Adrenal gland (tissue), 12 donors: ENCODE data around the gene PLPPR2. TPM values are rescaled to one million over a fixed set of nuclear protein-coding genes. Genes with fewer than 3 reads are reported as not detected.

Source experiments
- DNase-seq, 7 donors: peaks; one replicate each; pipeline ENCODE4 v3.0.0-alpha.2; 2019 to 2020
- H3K27ac ChIP-seq, 5 donors: fragments of 200-600 bp; sonication (generic) in 4 of 5; 1 replicate in 3 of 5; 2 replicates in 2 of 5; pipeline versions ENCODE4 v1.5.1 to v1.8.0; 2016 to 2020; ENCODE audit warnings: mild to moderate bottlenecking in 1 of 5
- H3K27me3 ChIP-seq: fragments of 200-600 bp; 2 replicates; pipeline ENCODE4 v1.8.0; 2021
- H3K36me3 ChIP-seq, 2 donors: fragments of 200-600 bp; replicated peaks in 1 of 2; 1 replicate in 1 of 2; 2 replicates in 1 of 2; pipeline versions ENCODE4 v1.5.1 to v1.8.0; 2018 to 2022
- H3K4me1 ChIP-seq, 2 donors: fragments of 200-600 bp; replicated peaks in 1 of 2; 1 replicate in 1 of 2; 2 replicates in 1 of 2; pipeline versions ENCODE4 v1.5.1 to v1.8.0; 2018 to 2021
- H3K4me3 ChIP-seq, 4 donors: fragments of 200-600 bp; sonication (generic) in 3 of 4; one replicate each; pipeline ENCODE4 v1.5.1; 2016 to 2018
- H3K9me3 ChIP-seq, 3 donors: fragments of 200-600 bp; sonication (generic) in 1 of 3; replicated peaks in 1 of 3; 1 replicate in 2 of 3; 2 replicates in 1 of 3; pipeline versions ENCODE4 v1.5.1 to v1.8.0; 2016 to 2021
- POLR2A ChIP-seq, 2 donors: fragments of 450-650 bp; IDR thresholded peaks; one replicate each; pipeline ENCODE4 v1.6.1; 2017; ENCODE audit warnings: antibody characterized with exemption in 2 of 2, mild to moderate bottlenecking in 2 of 2, moderate library complexity in 1 of 2
- WGBS, 4 donors: extraction: QIAGEN DNeasy Blood & Tissue Kit in 2 of 4; methylation state at CpG; one replicate each; pipeline versions ENCODE4 v1.1.5 to v1.1.7; 2013 to 2017; 5-methylcytosine and 5-hydroxymethylcytosine counted together
- intact Hi-C, 2 donors: fragments of 100-400 bp; cut with DNase I; formaldehyde crosslinking; loops; one replicate each; pipeline versions ENCODE4 v1.14.1 to v1.15.0; 2022 to 2023
- polyA plus RNA-seq, 3 donors: library from polyadenylated mRNA; stranded (reverse); fragments of 200-250 nt in 2 of 3; fragments of 350-450 nt in 1 of 3; fragmentation: Illumina TruSeq in 1 of 3; extraction: RNeasy Lipid Tissue Mini Kit (QIAGEN cat#74804) in 1 of 3; gene quantifications; one replicate each; pipeline ENCODE4 v1.2.3, GENCODE V29; 2013 to 2014
- total RNA-seq, 9 donors: library from RNA; depleted of rRNA in 4 of 9; stranded (reverse); fragments of >200 nt in 4 of 9; fragments of 120-200 nt in 1 of 9; fragmentation: NEBNext Ultra II Directional in 1 of 9; extraction: Animal tissue kit (Norgen Biotek cat#: 25700) in 1 of 9; gene quantifications; one replicate each; pipeline versions ENCODE4 v1.1.0 to v1.2.4, GENCODE V29; 2013 to 2023
- TF ChIP-seq, protein P1 (sequence below), 6 experiments: fragments of 450-650 bp in 4 of 6; fragments of 200-600 bp in 2 of 6; sonication (generic) in 1 of 6; IDR thresholded peaks; 1 replicate in 5 of 6; 2 replicates in 1 of 6; pipeline versions ENCODE4 v1.5.1 to v1.8.0; 2016 to 2021; ENCODE audit warnings: antibody characterized with exemption in 6 of 6, mild to moderate bottlenecking in 2 of 6, moderate library complexity in 1 of 6
- donor health status: healthy with polysubstance abuse.
- donor health status: Bipolar disorder and iron deficiency.
- donor health status: DM: yes; HTN: yes; CAD: no.
- donor health status: DM: no; HTN: no; CAD: no.
- donor health status: DM: no; HTN: no; CAD: no.
- donor health status: DM: yes; HTN: yes; CAD: no.

Gene PLPPR2
- total and polyA plus RNA-seq, 12 donors = 8.5 to 57.0 (median 41.3) TPM

DNA sequence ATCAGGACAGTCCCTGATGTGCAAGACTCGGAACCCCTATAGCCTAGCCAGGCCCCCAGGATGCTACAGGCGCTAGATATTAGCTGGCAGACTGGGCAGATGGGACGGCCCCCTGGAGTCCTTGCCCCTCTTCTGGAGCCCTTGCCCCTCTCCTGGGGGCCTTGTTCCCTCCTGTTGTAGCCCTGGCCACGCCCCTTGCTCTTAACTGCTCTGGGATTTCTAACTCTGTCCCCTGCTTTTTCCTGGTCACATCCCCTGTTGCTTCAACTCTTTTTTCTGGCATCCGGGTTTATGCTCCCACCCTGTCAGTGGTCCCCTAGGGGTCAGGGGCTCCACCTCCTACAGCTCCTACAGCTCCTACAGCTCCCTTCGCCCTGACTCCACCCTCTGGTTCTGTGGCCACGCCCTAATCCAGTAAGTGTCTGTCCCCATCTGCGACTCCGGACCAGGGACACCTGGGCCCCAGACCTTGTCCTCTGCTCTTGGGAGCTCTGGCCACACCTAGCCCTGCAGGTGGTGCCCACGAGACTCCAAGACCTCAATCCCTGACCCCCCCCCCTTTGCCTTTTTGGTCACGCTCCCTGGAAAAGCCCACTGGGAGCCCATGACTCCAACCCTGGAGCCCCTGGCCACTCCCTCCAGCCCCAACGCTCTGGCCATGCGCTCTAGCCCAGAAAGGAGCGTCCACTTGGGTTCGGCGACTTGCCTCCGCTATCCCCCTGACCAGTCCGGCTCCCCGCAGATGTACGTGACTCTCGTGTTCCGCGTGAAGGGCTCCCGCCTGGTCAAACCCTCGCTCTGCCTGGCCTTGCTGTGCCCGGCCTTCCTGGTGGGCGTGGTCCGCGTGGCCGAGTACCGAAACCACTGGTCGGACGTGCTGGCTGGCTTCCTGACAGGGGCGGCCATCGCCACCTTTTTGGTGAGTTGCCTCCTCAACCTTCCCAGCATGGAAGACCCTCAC, 6.8 kb downstream of the PLPPR2 start:
- Histone ChIP-seq H3K36me3 (peaks cover 0 to 50% of the 10 kb centered on the region in 2 donors), H3K27ac (no peak overlapping the region), H3K4me1 (no peaks in the 10 kb centered on the region), H3K4me3 (no peak overlapping the region), H3K27me3 (no peaks in the 10 kb centered on the region), H3K9me3 (no peaks in the 10 kb centered on the region)
- TF ChIP-seq POLR2A (IDR thresholded peaks at IDR 0.05) = no peak
- TF ChIP-seq, protein P1, sequence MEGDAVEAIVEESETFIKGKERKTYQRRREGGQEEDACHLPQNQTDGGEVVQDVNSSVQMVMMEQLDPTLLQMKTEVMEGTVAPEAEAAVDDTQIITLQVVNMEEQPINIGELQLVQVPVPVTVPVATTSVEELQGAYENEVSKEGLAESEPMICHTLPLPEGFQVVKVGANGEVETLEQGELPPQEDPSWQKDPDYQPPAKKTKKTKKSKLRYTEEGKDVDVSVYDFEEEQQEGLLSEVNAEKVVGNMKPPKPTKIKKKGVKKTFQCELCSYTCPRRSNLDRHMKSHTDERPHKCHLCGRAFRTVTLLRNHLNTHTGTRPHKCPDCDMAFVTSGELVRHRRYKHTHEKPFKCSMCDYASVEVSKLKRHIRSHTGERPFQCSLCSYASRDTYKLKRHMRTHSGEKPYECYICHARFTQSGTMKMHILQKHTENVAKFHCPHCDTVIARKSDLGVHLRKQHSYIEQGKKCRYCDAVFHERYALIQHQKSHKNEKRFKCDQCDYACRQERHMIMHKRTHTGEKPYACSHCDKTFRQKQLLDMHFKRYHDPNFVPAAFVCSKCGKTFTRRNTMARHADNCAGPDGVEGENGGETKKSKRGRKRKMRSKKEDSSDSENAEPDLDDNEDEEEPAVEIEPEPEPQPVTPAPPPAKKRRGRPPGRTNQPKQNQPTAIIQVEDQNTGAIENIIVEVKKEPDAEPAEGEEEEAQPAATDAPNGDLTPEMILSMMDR (IDR thresholded peaks at IDR 0.05) = no peak
- 85 to 92% (median 90%) methylated on average over 22 to 35 of the region's 35 CpGs for WGBS, 4 donors
- DNase-seq = no peak
- intact Hi-C loops = no loop called here

- H3K4me3 ChIP-seq = no peak overlapping the region
- H3K27ac ChIP-seq = no peak overlapping the region
- intact Hi-C loops = no loop called here
- TF ChIP-seq, protein P1 (IDR thresholded peaks at IDR 0.05) = no peak
- no peak for TF ChIP-seq POLR2A (IDR thresholded peaks at IDR 0.05)
- no peaks in the 10 kb centered on the region for H3K27me3 ChIP-seq
- no peak for DNase-seq
- H3K36me3 ChIP-seq = peaks cover 0 to 55% of the 10 kb centered on the region in 2 donors
- no peaks in the 10 kb centered on the region for H3K9me3 ChIP-seq
- H3K4me1 ChIP-seq = no peaks in the 10 kb centered on the region
- 92 to 93% (median 93%) methylated on average over 5 to 10 of the region's 10 CpGs for whole genome bisulfite sequencing, 4 donors
Observed at GRCh38 chr19:11363881-11364280, 8.6 kb downstream of the PLPPR2 start.

GRCh38 chr19:11364296-11364904, 9.2 kb downstream of the PLPPR2 start:
- DNase-seq = no peak
- Histone ChIP-seq H3K36me3 (peaks cover 0 to 52% of the 10 kb centered on the region in 2 donors), H3K27ac (no peak overlapping the region), H3K27me3 (no peaks in the 10 kb centered on the region), H3K4me1 (no peaks in the 10 kb centered on the region), H3K9me3 (no peaks in the 10 kb centered on the region), H3K4me3 (no peak overlapping the region)
- intact Hi-C loops = no loop called here
- TF ChIP-seq, protein P1 (IDR thresholded peaks at IDR 0.05) = no peak
- 89 to 95% (median 92%) methylated on average over 23 to 28 of the region's 28 CpGs for WGBS, 4 donors

DNA sequence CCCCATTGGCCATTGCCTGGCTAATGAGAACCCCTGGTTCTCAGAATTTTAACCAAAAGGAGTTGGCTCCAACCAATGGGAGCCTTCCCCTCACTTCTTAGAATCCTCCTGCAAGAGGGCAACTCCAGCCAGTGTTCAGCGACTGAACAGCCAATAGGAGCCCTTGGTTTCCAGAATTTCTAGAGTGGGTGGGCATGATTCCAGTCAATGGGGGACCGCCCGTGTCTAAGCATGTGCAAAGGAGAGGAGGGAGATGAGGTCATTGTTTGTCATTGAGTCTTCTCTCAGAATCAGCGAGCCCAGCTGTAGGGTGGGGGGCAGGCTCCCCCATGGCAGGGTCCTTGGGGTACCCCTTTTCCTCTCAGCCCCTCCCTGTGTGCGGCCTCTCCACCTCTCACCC, 9.7 kb downstream of the PLPPR2 start:
- peaks cover 0 to 47% of the 10 kb centered on the region in 2 donors for H3K36me3 ChIP-seq
- H3K27me3 ChIP-seq = no peaks in the 10 kb centered on the region
- H3K9me3 ChIP-seq = no peaks in the 10 kb centered on the region
- 68 to 87% (median 80%) methylated on average over 5 of the region's 5 CpGs for WGBS, 4 donors
- no peak for DNase-seq
- no peaks in the 10 kb centered on the region for H3K4me1 ChIP-seq
- no peak overlapping the region for H3K4me3 ChIP-seq
- no peak overlapping the region for H3K27ac ChIP-seq
- intact Hi-C loops = no loop called here
- TF ChIP-seq POLR2A (IDR thresholded peaks at IDR 0.05) = no peak
- TF ChIP-seq, protein P1 (IDR thresholded peaks at IDR 0.05) = no peak
